ENCODE measurements around the gene KHK.
A peak's percentile ranks its signal among the peaks of the same experiment; 100 is the strongest.

Gene KHK

GRCh38 chr2:27108221-27108620 is 21.6 kb downstream of the KHK start:
- TF ChIP-seq YY1 (IDR thresholded peaks at IDR 0.05; ENCODE audit: low read depth) (no peak), CEBPB (IDR thresholded peaks at IDR 0.05) (no peak), REST (IDR thresholded peaks at IDR 0.05; ENCODE audit: low read depth) (no peak), MAX (IDR thresholded peaks at IDR 0.05) (no peak), NFIC (IDR thresholded peaks at IDR 0.05) (no peak), CREB1 (IDR thresholded peaks at IDR 0.05; ENCODE audit: low read depth) (no peak), TCF12 (IDR thresholded peaks at IDR 0.05; ENCODE audit: low read depth) (no peak), USF1 (IDR thresholded peaks at IDR 0.05) (no peak), EGR1 (IDR thresholded peaks at IDR 0.05) (no peak), TAF1 (IDR thresholded peaks at IDR 0.05; ENCODE audit: low read depth) (no peak), ZBTB7A (IDR thresholded peaks at IDR 0.05; ENCODE audit: low read depth) (no peak)

- TF ChIP-seq CEBPB (IDR thresholded peaks at IDR 0.05) = no peak
- no peak for TF ChIP-seq TEAD4 (IDR thresholded peaks at IDR 0.05)
- TF ChIP-seq EP300 (IDR thresholded peaks at IDR 0.05; ENCODE audit: borderline replicate concordance) = no peak
- TF ChIP-seq TCF12 (IDR thresholded peaks at IDR 0.05; ENCODE audit: low read depth) = no peak
- TF ChIP-seq RAD21 (IDR thresholded peaks at IDR 0.05; ENCODE audit: low read depth) = no peak
Observed at GRCh38 chr2:27109083-27109482, 22.5 kb downstream of the KHK start.

- no peak for TF ChIP-seq ZBTB7A (IDR thresholded peaks at IDR 0.05; ENCODE audit: low read depth)
- no peak for TF ChIP-seq FOXM1 (IDR thresholded peaks at IDR 0.05; ENCODE audit: borderline replicate concordance, low read depth)
- no peak for TF ChIP-seq REST (IDR thresholded peaks at IDR 0.05; ENCODE audit: low read depth)
- no peak for TF ChIP-seq EGR1 (IDR thresholded peaks at IDR 0.05)
- no peak for TF ChIP-seq USF1 (IDR thresholded peaks at IDR 0.05)
- no peak for TF ChIP-seq YY1 (IDR thresholded peaks at IDR 0.05; ENCODE audit: low read depth)
Observed at GRCh38 chr2:27115519-27115918, 28.9 kb downstream of the KHK start.

- TF ChIP-seq CREB1 (IDR thresholded peaks at IDR 0.05; ENCODE audit: low read depth) = no peak
- no peak for TF ChIP-seq FOXM1 (IDR thresholded peaks at IDR 0.05; ENCODE audit: borderline replicate concordance, low read depth)
- TF ChIP-seq USF1 (IDR thresholded peaks at IDR 0.05) = no peak
- no peak for TF ChIP-seq EGR1 (IDR thresholded peaks at IDR 0.05)
Observed at GRCh38 chr2:27117995-27118524, 31.5 kb downstream of the KHK start.

GRCh38 chr2:27118525-27119329 is 32.2 kb downstream of the KHK start, which contains the start of gene CGREF1:
CGREF1 (minus strand) TSS chr2:27119128; CDS start chr2:27104366, 14,762 bp downstream.
- no peak for TF ChIP-seq FOXM1 (IDR thresholded peaks at IDR 0.05; ENCODE audit: borderline replicate concordance, low read depth)
- no peak for TF ChIP-seq RAD21 (IDR thresholded peaks at IDR 0.05; ENCODE audit: low read depth)
- TF ChIP-seq TCF12 (IDR thresholded peaks at IDR 0.05; ENCODE audit: low read depth) = no peak
- no peak for TF ChIP-seq YY1 (IDR thresholded peaks at IDR 0.05; ENCODE audit: low read depth)
- TF ChIP-seq EGR1 (IDR thresholded peaks at IDR 0.05) = no peak
- peak; percentile 95 for TF ChIP-seq MAX (IDR thresholded peaks at IDR 0.05)
- 0 out of 2 replicates have a peak, but pooled peaks have one; percentile 13 for TF ChIP-seq EP300 (IDR thresholded peaks at IDR 0.05; ENCODE audit: borderline replicate concordance)
- TF ChIP-seq CEBPB (IDR thresholded peaks at IDR 0.05) = no peak
- no peak for TF ChIP-seq USF1 (IDR thresholded peaks at IDR 0.05)
- no peak for TF ChIP-seq ZBTB7A (IDR thresholded peaks at IDR 0.05; ENCODE audit: low read depth)
- TF ChIP-seq NFIC (IDR thresholded peaks at IDR 0.05) = no peak
